ENCODE measurements around the gene ELL2. TPM values are rescaled to one million over a fixed set of nuclear protein-coding genes. Genes with fewer than 3 reads are reported as not detected.
A peak's percentile ranks its signal among the peaks of the same experiment; 100 is the strongest.

Gene ELL2
- total RNA-seq, 2 experiments from 2014 or later = 54.4 to 59.0 TPM

GRCh38 chr5:95970359-95970704, 8.7 kb upstream of the ELL2 start:
- Mint-ChIP-seq H3K36me3 (ENCODE audit: low read depth) (peaks cover 5% of the 10 kb centered on the region), H3K4me3 (no peak overlapping the region), H3K27ac (no peak overlapping the region), H3K9me3 (peaks cover 7% of the 10 kb centered on the region), H3K4me1 (peaks cover 17% of the 10 kb centered on the region), H3K27me3 (no peaks in the 10 kb centered on the region)
- ChIA-PET POLR2A (no interaction called here), CTCF (interaction anchor here (4.8 kb wide), 1 partner anchor 8 kb away, joined by 15 read pairs; the partner anchor contains the start of gene ELL2)
- no peak for DNase-seq

- Mint-ChIP-seq H3K27me3 (no peaks in the 10 kb centered on the region), H3K27ac (no peak overlapping the region), H3K9me3 (peaks cover 7% of the 10 kb centered on the region), H3K4me3 (no peak overlapping the region), H3K4me1 (peaks cover 14% of the 10 kb centered on the region), H3K36me3 (ENCODE audit: low read depth) (peaks cover 5% of the 10 kb centered on the region)
- no peak for DNase-seq
- POLR2A ChIA-PET = no interaction called here
- CTCF ChIA-PET = no interaction called here
Observed at GRCh38 chr5:95969651-95970358, 8.2 kb upstream of the ELL2 start.

GRCh38 chr5:95969055-95969454, 7.4 kb upstream of the ELL2 start:
- POLR2A ChIA-PET = no interaction called here
- peaks cover 7% of the 10 kb centered on the region for H3K9me3 Mint-ChIP-seq
- CTCF ChIA-PET = no interaction called here
- H3K27me3 Mint-ChIP-seq = no peaks in the 10 kb centered on the region
- H3K4me3 Mint-ChIP-seq = no peak overlapping the region
- no peak overlapping the region for H3K27ac Mint-ChIP-seq
- peaks cover 13% of the 10 kb centered on the region for H3K4me1 Mint-ChIP-seq
- H3K36me3 Mint-ChIP-seq (ENCODE audit: low read depth) = peaks cover 5% of the 10 kb centered on the region
- no peak for DNase-seq

- DNase-seq = no peak
- H3K4me1 Mint-ChIP-seq = peaks cover 20% of the 10 kb centered on the region
- no peak overlapping the region for H3K4me3 Mint-ChIP-seq
- CTCF ChIA-PET = no interaction called here
- H3K9me3 Mint-ChIP-seq = no peaks in the 10 kb centered on the region
- no peak overlapping the region for H3K27ac Mint-ChIP-seq
- POLR2A ChIA-PET = no interaction called here
- no peaks in the 10 kb centered on the region for H3K27me3 Mint-ChIP-seq
- peaks cover 2% of the 10 kb centered on the region for H3K36me3 Mint-ChIP-seq (ENCODE audit: low read depth)
Observed at GRCh38 chr5:95967236-95967635, 5.6 kb upstream of the ELL2 start.

- H3K9me3 Mint-ChIP-seq = no peaks in the 10 kb centered on the region
- H3K27ac Mint-ChIP-seq = no peak overlapping the region
- peaks cover 24% of the 10 kb centered on the region for H3K4me1 Mint-ChIP-seq
- no peak overlapping the region for H3K4me3 Mint-ChIP-seq
- no peaks in the 10 kb centered on the region for H3K27me3 Mint-ChIP-seq
- POLR2A ChIA-PET = no interaction called here
- DNase-seq = no peak
- CTCF ChIA-PET = interaction anchor here (0.6 kb wide), 1 partner anchor 432 kb away, joined by 3 read pairs; no protein-coding TSS in a partner anchor
- peaks cover 2% of the 10 kb centered on the region for H3K36me3 Mint-ChIP-seq (ENCODE audit: low read depth)
Observed at GRCh38 chr5:95966005-95966404, 4.4 kb upstream of the ELL2 start.

GRCh38 chr5:95963650-95964410, 2.2 kb upstream of the ELL2 start:
- ChIA-PET POLR2A (interaction anchor here (1.0 to 5.3 kb wide), 4 partner anchors 10 to 102 kb away, joined by 3 to 31 read pairs (median 20); no protein-coding TSS in a partner anchor), CTCF (interaction anchor here (1.0 to 5.6 kb wide), 5 partner anchors 10 to 372 kb away, joined by 3 to 30 read pairs (median 4); no protein-coding TSS in a partner anchor)
- peak; percentile 42 for DNase-seq
- Mint-ChIP-seq H3K27ac (peak overlapping the region; percentile 98), H3K27me3 (no peaks in the 10 kb centered on the region), H3K9me3 (no peaks in the 10 kb centered on the region), H3K4me3 (no peak overlapping the region), H3K4me1 (peaks cover 45% of the 10 kb centered on the region), H3K36me3 (ENCODE audit: low read depth) (peaks cover 18% of the 10 kb centered on the region)

- peak; percentile 35 for DNase-seq
- peak overlapping the region; percentile 98 for H3K27ac Mint-ChIP-seq
- H3K27me3 Mint-ChIP-seq = no peaks in the 10 kb centered on the region
- peak overlapping the region; percentile 90 for H3K4me3 Mint-ChIP-seq
- no peaks in the 10 kb centered on the region for H3K9me3 Mint-ChIP-seq
- ChIA-PET POLR2A (interaction anchor here (0.7 to 5.3 kb wide), 9 partner anchors 11 to 699 kb away, joined by 3 to 31 read pairs (median 11); partner anchors contain the start of gene CAST), CTCF (interaction anchor here (0.6 to 5.6 kb wide), 7 partner anchors 10 to 639 kb away, joined by 3 to 30 read pairs (median 12); no protein-coding TSS in a partner anchor)
- H3K36me3 Mint-ChIP-seq (ENCODE audit: low read depth) = peaks cover 18% of the 10 kb centered on the region
- H3K4me1 Mint-ChIP-seq = peaks cover 55% of the 10 kb centered on the region
Observed at GRCh38 chr5:95962785-95963184, 1.1 kb upstream of the ELL2 start.

GRCh38 chr5:95962475-95962773, 773 bp upstream of the ELL2 start:
- POLR2A ChIA-PET = interaction anchor here (0.7 to 5.3 kb wide), 12 partner anchors 10 to 1218 kb away, joined by 3 to 31 read pairs (median 8); partner anchors contain the start of genes CAST and GLRX

GRCh38 chr5:95960667-95961616, 709 bp downstream of the ELL2 start:
- H3K36me3 Mint-ChIP-seq (ENCODE audit: low read depth) = peaks cover 18% of the 10 kb centered on the region
- H3K4me1 Mint-ChIP-seq = peaks cover 69% of the 10 kb centered on the region
- POLR2A ChIA-PET = interaction anchor here (1.0 to 5.3 kb wide), 16 partner anchors 9 to 701 kb away, joined by 3 to 31 read pairs (median 7); partner anchors contain the start of genes CAST, GLRX and RFESD
- H3K4me3 Mint-ChIP-seq = peak overlapping the region; percentile 95
- CTCF ChIA-PET = interaction anchor here (0.6 to 5.6 kb wide), 15 partner anchors 10 to 641 kb away, joined by 3 to 30 read pairs (median 3); no protein-coding TSS in a partner anchor
- H3K9me3 Mint-ChIP-seq = no peaks in the 10 kb centered on the region
- H3K27me3 Mint-ChIP-seq = no peaks in the 10 kb centered on the region
- H3K27ac Mint-ChIP-seq = peak overlapping the region; percentile 98
- peak; percentile 82 for DNase-seq

More at GRCh38 chr5:95962475-95962773, 773 bp upstream of the ELL2 start:
- DNase-seq = no peak
- CTCF ChIA-PET = interaction anchor here (0.6 to 5.6 kb wide), 8 partner anchors 10 to 639 kb away, joined by 3 to 30 read pairs (median 8); no protein-coding TSS in a partner anchor
- Mint-ChIP-seq H3K4me1 (peaks cover 59% of the 10 kb centered on the region), H3K27ac (peak overlapping the region; percentile 98), H3K9me3 (no peaks in the 10 kb centered on the region), H3K36me3 (ENCODE audit: low read depth) (peaks cover 18% of the 10 kb centered on the region), H3K4me3 (peak overlapping the region; percentile 90), H3K27me3 (no peaks in the 10 kb centered on the region)

GRCh38 chr5:95959888-95960666, 1.6 kb downstream of the ELL2 start:
- Mint-ChIP-seq H3K36me3 (ENCODE audit: low read depth) (peaks cover 18% of the 10 kb centered on the region), H3K4me1 (peaks cover 76% of the 10 kb centered on the region), H3K27me3 (no peaks in the 10 kb centered on the region), H3K9me3 (no peaks in the 10 kb centered on the region), H3K4me3 (peak overlapping the region; percentile 95), H3K27ac (peak overlapping the region; percentile 88)
- ChIA-PET CTCF (interaction anchor here (1.0 to 5.6 kb wide), 7 partner anchors 14 to 376 kb away, joined by 3 to 30 read pairs (median 4); no protein-coding TSS in a partner anchor), POLR2A (interaction anchor here (1.0 to 5.3 kb wide), 8 partner anchors 13 to 377 kb away, joined by 3 to 31 read pairs (median 6); no protein-coding TSS in a partner anchor)
- DNase-seq = peak; percentile 18

- H3K4me3 Mint-ChIP-seq = peak overlapping the region; percentile 95
- no peaks in the 10 kb centered on the region for H3K27me3 Mint-ChIP-seq
- ChIA-PET POLR2A (interaction anchor here (0.7 to 1.9 kb wide), 6 partner anchors 8 to 35 kb away, joined by 3 to 7 read pairs (median 4); no protein-coding TSS in a partner anchor), CTCF (interaction anchor here (1.0 to 5.6 kb wide), 7 partner anchors 11 to 377 kb away, joined by 3 to 30 read pairs (median 4); no protein-coding TSS in a partner anchor)
- H3K9me3 Mint-ChIP-seq = no peaks in the 10 kb centered on the region
- DNase-seq = no peak
- H3K4me1 Mint-ChIP-seq = peaks cover 78% of the 10 kb centered on the region
- H3K27ac Mint-ChIP-seq = peak overlapping the region; percentile 88
- H3K36me3 Mint-ChIP-seq (ENCODE audit: low read depth) = peaks cover 24% of the 10 kb centered on the region
Observed at GRCh38 chr5:95959051-95959887, 2.4 kb downstream of the ELL2 start.

Data from activated CD4-positive, alpha-beta memory T cell treated with anti-CD3 and anti-CD28 coated beads, Interleukin-2, amount 10 ng/mL, durations not matched to agents 7 days and 5 days (primary cell).